Transverse colon (tissue), 4 donors: ENCODE measurements around the gene GAP43. TPM values are rescaled to one million over a fixed set of nuclear protein-coding genes. Genes with fewer than 3 reads are reported as not detected.

Source experiments
- DNase-seq: peaks from one replicate; pipeline ENCODE4 v3.0.0-alpha.2; 2019
- H3K27ac ChIP-seq, 4 donors: fragments of 200-600 bp; sonication (generic); 2 replicates each; pipeline ENCODE4 v1.5.1; 2016 to 2018; ENCODE audit warnings: inconsistent platforms in 4 of 4
- H3K27me3 ChIP-seq: fragments of 200-600 bp; sonication (generic); 2 replicates; pipeline ENCODE4 v1.5.1; 2017; ENCODE audit warnings: inconsistent platforms
- H3K36me3 ChIP-seq, 4 donors: fragments of 200-600 bp; sonication (generic); 2 replicates each; pipeline ENCODE4 v1.5.1; 2017 to 2019; ENCODE audit warnings: inconsistent platforms in 4 of 4
- H3K4me1 ChIP-seq, 4 donors: fragments of 200-600 bp; sonication (generic); 2 replicates each; pipeline ENCODE4 v1.5.1; 2017 to 2020; ENCODE audit warnings: inconsistent platforms in 4 of 4
- H3K4me3 ChIP-seq, 4 donors: fragments of 200-600 bp; sonication (generic); 1 replicate in 1 of 4; 2 replicates in 3 of 4; pipeline versions ENCODE4 v1.5.1 to v1.6.1; 2017 to 2019; ENCODE audit warnings: inconsistent platforms in 4 of 4
- H3K9me3 ChIP-seq, 2 donors: fragments of 200-600 bp; sonication (generic); 2 replicates each; pipeline ENCODE4 v1.5.1; 2017 to 2019; ENCODE audit warnings: inconsistent platforms in 2 of 2
- EP300 ChIP-seq: sonication (generic); formaldehyde crosslinking; IDR thresholded peaks from one replicate; pipeline ENCODE4 v1.6.1; 2017; ENCODE audit warnings: antibody characterized with exemption, low read depth
- POLR2A ChIP-seq: fragments of 450-650 bp; IDR thresholded peaks from one replicate; pipeline ENCODE4 v1.6.1; 2016; ENCODE audit warnings: antibody characterized with exemption, mild to moderate bottlenecking, moderate library complexity
- POLR2AphosphoS5 ChIP-seq, 3 donors: sonication (generic); formaldehyde crosslinking; IDR thresholded peaks; one replicate each; pipeline ENCODE4 v1.6.1; 2016; ENCODE audit warnings: antibody characterized with exemption in 3 of 3
- WGBS, 2 donors: methylation state at CpG; one replicate each; pipeline ENCODE4 v1.1.5; 2018; ENCODE audit warnings: low coverage in 1 of 2; 5-methylcytosine and 5-hydroxymethylcytosine counted together
- in situ Hi-C, 4 donors: fragments of 200-750 bp; cut with MboI; loops; one replicate each; pipeline versions ENCODE4 v1.15.0 to v1.15.1; 2017; ENCODE audit warnings: low sequenced_read_pairs in 3 of 4, low pct_ligation_motif_present in 1 of 4, low pct_unique_long_range_greater_than_20kb in 1 of 4
- intact Hi-C: fragments of 100-400 bp; cut with DNase I; formaldehyde crosslinking; loops from one replicate; pipeline ENCODE4 v1.15.1; 2023; ENCODE audit warnings: low total_unique reads
- total RNA-seq, 4 donors: library from RNA; depleted of rRNA; stranded (reverse); fragments of >200 nt; gene quantifications; one replicate each; pipeline ENCODE4 v1.1.0, GENCODE V29; 2016
- TF ChIP-seq, protein P1 (sequence below), 5 experiments: fragments of 200-600 bp in 3 of 5; fragments of 450-650 bp in 2 of 5; sonication (generic) in 3 of 5; IDR thresholded peaks; 1 replicate in 2 of 5; 2 replicates in 3 of 5; pipeline ENCODE4 v1.5.1; 2016 to 2017; ENCODE audit warnings: antibody characterized with exemption in 5 of 5, inconsistent platforms in 3 of 5, mild to moderate bottlenecking in 2 of 5, moderate library complexity in 1 of 5

Gene GAP43
- total RNA-seq, 4 donors from 2014 or later = 2.2 to 3.5 (median 2.6) TPM; not detected in 1

DNA sequence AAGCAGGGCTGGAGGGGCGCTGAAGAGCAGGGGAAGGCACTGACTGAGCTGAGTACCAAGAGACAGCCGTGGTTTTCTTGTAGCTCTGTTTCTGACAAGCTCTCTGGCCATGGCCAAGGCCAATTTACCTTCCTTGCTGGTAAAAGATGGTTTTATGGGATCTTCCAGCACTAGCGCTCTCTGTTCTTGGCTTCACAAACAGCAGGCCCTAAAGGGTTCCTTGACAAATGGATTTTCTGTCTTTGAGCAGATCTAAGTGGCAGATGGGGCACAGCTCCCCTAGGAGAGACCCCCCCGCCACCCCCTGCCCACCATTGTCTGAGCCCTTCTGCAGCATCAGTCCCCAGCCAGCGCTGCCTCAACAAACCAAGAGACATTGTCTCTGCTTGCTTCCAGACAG, 66.6 kb downstream of the GAP43 start:
- Histone ChIP-seq H3K9me3 (no peaks in the 10 kb centered on the region), H3K4me1 (peaks cover 0 to 4% (median 0%) of the 10 kb centered on the region in 4 donors), H3K4me3 (no peak overlapping the region), H3K36me3 (no peaks in the 10 kb centered on the region), H3K27ac (no peak overlapping the region), H3K27me3 (no peaks in the 10 kb centered on the region)
- intact Hi-C loops (loop anchor here (10.0 kb wide), 1 partner anchor 465 kb away; no protein-coding TSS in a partner anchor), in situ Hi-C loops (loop anchor here in 3 of 4 donors (25.0 kb wide), 3 partner anchors 453 to 853 kb away; no protein-coding TSS in a partner anchor)
- TF ChIP-seq, protein P1, sequence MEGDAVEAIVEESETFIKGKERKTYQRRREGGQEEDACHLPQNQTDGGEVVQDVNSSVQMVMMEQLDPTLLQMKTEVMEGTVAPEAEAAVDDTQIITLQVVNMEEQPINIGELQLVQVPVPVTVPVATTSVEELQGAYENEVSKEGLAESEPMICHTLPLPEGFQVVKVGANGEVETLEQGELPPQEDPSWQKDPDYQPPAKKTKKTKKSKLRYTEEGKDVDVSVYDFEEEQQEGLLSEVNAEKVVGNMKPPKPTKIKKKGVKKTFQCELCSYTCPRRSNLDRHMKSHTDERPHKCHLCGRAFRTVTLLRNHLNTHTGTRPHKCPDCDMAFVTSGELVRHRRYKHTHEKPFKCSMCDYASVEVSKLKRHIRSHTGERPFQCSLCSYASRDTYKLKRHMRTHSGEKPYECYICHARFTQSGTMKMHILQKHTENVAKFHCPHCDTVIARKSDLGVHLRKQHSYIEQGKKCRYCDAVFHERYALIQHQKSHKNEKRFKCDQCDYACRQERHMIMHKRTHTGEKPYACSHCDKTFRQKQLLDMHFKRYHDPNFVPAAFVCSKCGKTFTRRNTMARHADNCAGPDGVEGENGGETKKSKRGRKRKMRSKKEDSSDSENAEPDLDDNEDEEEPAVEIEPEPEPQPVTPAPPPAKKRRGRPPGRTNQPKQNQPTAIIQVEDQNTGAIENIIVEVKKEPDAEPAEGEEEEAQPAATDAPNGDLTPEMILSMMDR (IDR thresholded peaks at IDR 0.05) = no peak
- TF ChIP-seq EP300 (no peak), POLR2A (no peak), POLR2AphosphoS5 (IDR thresholded peaks at IDR 0.05) (no peak)
- DNase-seq = no peak
- WGBS, 2 donors = 85 to 100% methylated on average over 2 to 5 of the region's 5 CpGs

- Histone ChIP-seq H3K27me3 (no peaks in the 10 kb centered on the region), H3K4me3 (no peak overlapping the region), H3K27ac (no peak overlapping the region), H3K4me1 (peaks cover 0 to 4% (median 0%) of the 10 kb centered on the region in 4 donors), H3K36me3 (no peaks in the 10 kb centered on the region), H3K9me3 (no peaks in the 10 kb centered on the region)
- intact Hi-C loops (loop anchor here (10.0 kb wide), 1 partner anchor 467 kb away; no protein-coding TSS in a partner anchor), in situ Hi-C loops (loop anchor here in 3 of 4 donors (25.0 kb wide), 3 partner anchors 455 to 855 kb away; no protein-coding TSS in a partner anchor)
- TF ChIP-seq EP300 = no peak
- TF ChIP-seq, protein P1 (IDR thresholded peaks at IDR 0.05) = no peak
- TF ChIP-seq POLR2A = no peak
- no peak for TF ChIP-seq POLR2AphosphoS5 (IDR thresholded peaks at IDR 0.05)
- 90 to 94% methylated on average over 4 of the region's 4 CpGs for WGBS, 2 donors
- no peak for DNase-seq
Measured at GRCh38 chr3:115691964-115692363, 68.7 kb downstream of the GAP43 start.

- no peaks in the 10 kb centered on the region for H3K36me3 ChIP-seq
- WGBS, 2 donors = 21 to 33% methylated on average over 6 to 8 of the region's 8 CpGs
- H3K9me3 ChIP-seq = no peaks in the 10 kb centered on the region
- in situ Hi-C loops (loop anchor here in 3 of 4 donors (25.0 kb wide), 3 partner anchors 456 to 856 kb away; no protein-coding TSS in a partner anchor), intact Hi-C loops (loop anchor here (10.0 kb wide), 1 partner anchor 468 kb away; no protein-coding TSS in a partner anchor)
- TF ChIP-seq, protein P1 (IDR thresholded peaks at IDR 0.05) = peak; percentile 70 to 77 (median 76)
- TF ChIP-seq POLR2A = no peak
- H3K27ac ChIP-seq = no peak overlapping the region
- peaks cover 0 to 4% (median 0%) of the 10 kb centered on the region in 4 donors for H3K4me1 ChIP-seq
- no peaks in the 10 kb centered on the region for H3K27me3 ChIP-seq
- H3K4me3 ChIP-seq = no peak overlapping the region
- peak; percentile 77 for DNase-seq
Measured at GRCh38 chr3:115692887-115693524, 69.7 kb downstream of the GAP43 start.

- 79 to 84% methylated on average over 5 to 9 of the region's 9 CpGs for WGBS, 2 donors
- Histone ChIP-seq H3K27ac (no peak overlapping the region), H3K4me3 (no peak overlapping the region), H3K9me3 (no peaks in the 10 kb centered on the region), H3K4me1 (peaks cover 0 to 4% (median 0%) of the 10 kb centered on the region in 4 donors), H3K27me3 (no peaks in the 10 kb centered on the region), H3K36me3 (no peaks in the 10 kb centered on the region)
- in situ Hi-C loops (loop anchor here in 3 of 4 donors (25.0 kb wide), 3 partner anchors 457 to 857 kb away; no protein-coding TSS in a partner anchor), intact Hi-C loops (loop anchor here (10.0 kb wide), 1 partner anchor 469 kb away; no protein-coding TSS in a partner anchor)
- TF ChIP-seq, protein P1 (IDR thresholded peaks at IDR 0.05) = no peak
- TF ChIP-seq POLR2A (no peak), POLR2AphosphoS5 (IDR thresholded peaks at IDR 0.05) (no peak), EP300 (no peak)
- no peak for DNase-seq
Measured at GRCh38 chr3:115693868-115694267, 70.6 kb downstream of the GAP43 start.
